Right cardiac atrium (tissue), 5 donors: Measurements from ENCODE around the gene FAM149A. TPM values are rescaled to one million over a fixed set of nuclear protein-coding genes. Genes with fewer than 3 reads are reported as not detected.
A peak's percentile ranks its signal among the peaks of the same experiment; 100 is the strongest.

Experiments
- ATAC-seq, 2 donors: fragments of 200-7000 bp; cut with Tn5 transposase; one replicate each; pipeline versions ENCODE4 v1.8.0 to v1.9.1; 2020; ENCODE audit warnings: moderate library complexity in 2 of 2, mild to moderate bottlenecking in 1 of 2
- DNase-seq, 3 donors: peaks; one replicate each; pipeline ENCODE4 v3.0.0-alpha.2; 2020
- H3K27ac ChIP-seq: one replicate; pipeline ENCODE4 v1.5.1; 2013; ENCODE audit warnings: mild to moderate bottlenecking, low read length, control low read depth, moderate library complexity
- H3K27me3 ChIP-seq: one replicate; pipeline ENCODE4 v1.6.1; 2013; ENCODE audit not compliant: control insufficient read depth, insufficient read depth
- H3K4me1 ChIP-seq: one replicate; pipeline ENCODE4 v1.6.1; 2013; ENCODE audit warnings: low read length; ENCODE audit not compliant: control insufficient read depth, insufficient read depth
- H3K4me3 ChIP-seq: one replicate; pipeline ENCODE4 v1.5.1; 2013; ENCODE audit warnings: low read length, control low read depth
- H3K9me3 ChIP-seq: one replicate; pipeline ENCODE4 v1.6.1; 2013; ENCODE audit warnings: low read length; ENCODE audit not compliant: control insufficient read depth
- WGBS: extraction: QIAGEN DNeasy Blood & Tissue Kit; methylation state at CpG from one replicate; pipeline ENCODE4 v1.1.7; 2013; 5-methylcytosine and 5-hydroxymethylcytosine counted together
- intact Hi-C, 4 donors: fragments of 100-400 bp; cut with DNase I; formaldehyde crosslinking; loops; one replicate each; pipeline versions ENCODE4 v1.11.0 to v1.14.0; 2022 to 2023
- polyA plus RNA-seq: library from polyadenylated mRNA; stranded (reverse); fragments of 200-250 nt; gene quantifications from one replicate; pipeline ENCODE4 v1.2.3, GENCODE V29; 2013
- total RNA-seq, 4 donors: library from RNA; stranded (reverse); fragmentation: NEBNext Ultra II Directional; extraction: Animal tissue kit (Norgen Biotek cat#: 25700); gene quantifications; one replicate each; pipeline ENCODE4 v1.2.1, GENCODE V29; 2021
- donor health status: healthy with polysubstance abuse.
- donor health status: DM: no; HTN: yes; CAD: no.
- donor health status: DM: no; HTN: no; CAD: no.
- donor health status: DM: no; HTN: yes; CAD: no; lungs with severe emphysema.
- donor health status: DM: yes; HTN: yes; CAD: no.

Gene FAM149A
- total and polyA plus RNA-seq, 5 donors = 7.9 to 17.6 (median 10.8) TPM

- DNase-seq = no peak
- no peaks in the 10 kb centered on the region for H3K27me3 ChIP-seq
- H3K27ac ChIP-seq = no peak overlapping the region
- H3K4me3 ChIP-seq = no peak overlapping the region
- intact Hi-C loops = no loop called here
- no peaks in the 10 kb centered on the region for H3K9me3 ChIP-seq
- ATAC-seq = no peak
- H3K4me1 ChIP-seq = no peaks in the 10 kb centered on the region
- WGBS = 91% methylated on average over 5 of the region's 5 CpGs
These were observed 54.5 kb downstream of the FAM149A start for GRCh38 chr4:186158966-186159365.

- no peak overlapping the region for H3K27ac ChIP-seq
- H3K4me1 ChIP-seq = no peaks in the 10 kb centered on the region
- intact Hi-C loops = no loop called here
- no peaks in the 10 kb centered on the region for H3K27me3 ChIP-seq
- no peak for DNase-seq
- 87% methylated on average over 6 of the region's 6 CpGs for WGBS
- no peaks in the 10 kb centered on the region for H3K9me3 ChIP-seq
- no peak for ATAC-seq
- no peak overlapping the region for H3K4me3 ChIP-seq
These were observed 55.1 kb downstream of the FAM149A start for GRCh38 chr4:186159613-186160012.

- DNase-seq (no peak), ATAC-seq (no peak)
- Histone ChIP-seq H3K27me3 (no peaks in the 10 kb centered on the region), H3K27ac (no peak overlapping the region), H3K9me3 (no peaks in the 10 kb centered on the region), H3K4me3 (no peak overlapping the region), H3K4me1 (no peaks in the 10 kb centered on the region)
- intact Hi-C loops = no loop called here
- WGBS = 85% methylated on average over 6 of the region's 6 CpGs
These were observed 56.6 kb downstream of the FAM149A start for GRCh38 chr4:186161138-186161537.

GRCh38 chr4:186166852-186167512, 62.5 kb downstream of the FAM149A start:
- Histone ChIP-seq H3K9me3 (no peaks in the 10 kb centered on the region), H3K27ac (no peak overlapping the region), H3K27me3 (no peaks in the 10 kb centered on the region), H3K4me3 (no peak overlapping the region), H3K4me1 (no peaks in the 10 kb centered on the region)
- DNase-seq (no peak), ATAC-seq (no peak)
- intact Hi-C loops = no loop called here
- WGBS = 89% methylated on average over 15 of the region's 15 CpGs

GRCh38 chr4:186167605-186168004, 63.1 kb downstream of the FAM149A start:
- 79% methylated on average over 5 of the region's 5 CpGs for WGBS
- no peak overlapping the region for H3K27ac ChIP-seq
- intact Hi-C loops = no loop called here
- no peaks in the 10 kb centered on the region for H3K4me1 ChIP-seq
- H3K4me3 ChIP-seq = no peak overlapping the region
- H3K27me3 ChIP-seq = no peaks in the 10 kb centered on the region
- ATAC-seq (no peak), DNase-seq (no peak)
- no peaks in the 10 kb centered on the region for H3K9me3 ChIP-seq

GRCh38 chr4:186168750-186169149, 64.2 kb downstream of the FAM149A start:
- no peak for DNase-seq
- Histone ChIP-seq H3K9me3 (no peaks in the 10 kb centered on the region), H3K4me3 (no peak overlapping the region), H3K27me3 (no peaks in the 10 kb centered on the region), H3K4me1 (no peaks in the 10 kb centered on the region), H3K27ac (no peak overlapping the region)
- 91% methylated on average over 9 of the region's 9 CpGs for WGBS
- intact Hi-C loops = no loop called here
- no peak for ATAC-seq

- intact Hi-C loops = no loop called here
- Histone ChIP-seq H3K27me3 (no peaks in the 10 kb centered on the region), H3K9me3 (no peaks in the 10 kb centered on the region), H3K4me1 (no peaks in the 10 kb centered on the region), H3K4me3 (no peak overlapping the region), H3K27ac (no peak overlapping the region)
- DNase-seq (no peak), ATAC-seq (no peak)
- 93% methylated on average over 18 of the region's 18 CpGs for WGBS
These were observed 64.9 kb downstream of the FAM149A start for GRCh38 chr4:186169333-186169944.

- 92% methylated on average over 16 of the region's 16 CpGs for whole genome bisulfite sequencing
- DNase-seq = no peak
- H3K4me3 ChIP-seq = no peak overlapping the region
- no peak overlapping the region for H3K27ac ChIP-seq
- H3K9me3 ChIP-seq = no peaks in the 10 kb centered on the region
- peak in 1 of 2 donors; percentile 38 for ATAC-seq
- no peaks in the 10 kb centered on the region for H3K4me1 ChIP-seq
- H3K27me3 ChIP-seq = no peaks in the 10 kb centered on the region
- intact Hi-C loops = no loop called here
These were observed 65.7 kb downstream of the FAM149A start for GRCh38 chr4:186169945-186170802.

- Histone ChIP-seq H3K27me3 (no peaks in the 10 kb centered on the region), H3K4me3 (no peak overlapping the region), H3K27ac (no peak overlapping the region), H3K9me3 (no peaks in the 10 kb centered on the region), H3K4me1 (no peaks in the 10 kb centered on the region)
- no peak for DNase-seq
- ATAC-seq = no peak
- WGBS = 75% methylated on average over 13 of the region's 13 CpGs
- intact Hi-C loops = no loop called here
These were observed 66.5 kb downstream of the FAM149A start for GRCh38 chr4:186170966-186171365.

- Histone ChIP-seq H3K9me3 (no peaks in the 10 kb centered on the region), H3K27me3 (no peaks in the 10 kb centered on the region), H3K27ac (no peak overlapping the region), H3K4me1 (no peaks in the 10 kb centered on the region), H3K4me3 (no peak overlapping the region)
- intact Hi-C loops = no loop called here
- 67% methylated on average over 8 of the region's 8 CpGs for WGBS
- ATAC-seq (no peak), DNase-seq (no peak)
These were observed 68.0 kb downstream of the FAM149A start for GRCh38 chr4:186172546-186172945.

GRCh38 chr4:186188107-186188506, 83.6 kb downstream of the FAM149A start:
- no peak for ATAC-seq
- 79% methylated on average over 3 of the region's 3 CpGs for WGBS
- H3K27me3 ChIP-seq = no peaks in the 10 kb centered on the region
- no peaks in the 10 kb centered on the region for H3K9me3 ChIP-seq
- no peaks in the 10 kb centered on the region for H3K4me1 ChIP-seq
- H3K27ac ChIP-seq = no peak overlapping the region
- DNase-seq = no peak
- intact Hi-C loops = no loop called here
- no peak overlapping the region for H3K4me3 ChIP-seq
